GM23338 (cell line): ENCODE results near the gene POLR1E. TPM values are rescaled to one million over a fixed set of nuclear protein-coding genes. Genes with fewer than 3 reads are reported as not detected.

Source experiments
- ATAC-seq: fragments of 200-7000 bp; cut with Tn5 transposase; 3 replicates; pipeline ENCODE4 v1.9.1; 2020
- DNase-seq: peaks from one replicate; pipeline ENCODE4 v3.0.0-alpha.2; 2015; ENCODE audit warnings: low spot score
- H2AFZ ChIP-seq: fragments of 200-600 bp; sonication (generic); 2 replicates; pipeline ENCODE4 v1.8.0; 2016; ENCODE audit warnings: antibody characterized with exemption, mild to moderate bottlenecking, moderate library complexity
- H3F3A ChIP-seq: fragments of 200-600 bp; sonication (generic); replicated peaks from 2 replicates; pipeline ENCODE4 v1.8.0; 2017; ENCODE audit warnings: antibody characterized with exemption, mixed run types, low read depth
- H3K27ac ChIP-seq: fragments of 200-600 bp; sonication (generic); 2 replicates; pipeline ENCODE4 v1.6.1; 2016; ENCODE audit warnings: low read depth
- H3K27me3 ChIP-seq: fragments of 200-600 bp; sonication (generic); 2 replicates; pipeline ENCODE4 v1.8.0; 2016; ENCODE audit warnings: mild to moderate bottlenecking, mixed run types, moderate library complexity; ENCODE audit not compliant: insufficient read depth
- H3K36me3 ChIP-seq: fragments of 200-600 bp; sonication (generic); 2 replicates; pipeline ENCODE4 v1.8.0; 2016; ENCODE audit warnings: mild to moderate bottlenecking; ENCODE audit not compliant: insufficient read depth
- H3K4me1 ChIP-seq: fragments of 200-600 bp; sonication (generic); 2 replicates; pipeline ENCODE4 v1.8.0; 2016; ENCODE audit warnings: mild to moderate bottlenecking, moderate library complexity; ENCODE audit not compliant: insufficient read depth
- H3K4me2 ChIP-seq: fragments of 200-600 bp; sonication (generic); 2 replicates; pipeline ENCODE4 v1.7.1; 2017; ENCODE audit warnings: mixed run types
- H3K4me3 ChIP-seq: fragments of 200-600 bp; sonication (generic); 2 replicates; pipeline ENCODE4 v1.6.1; 2016; ENCODE audit warnings: mixed run types
- H3K79me2 ChIP-seq: fragments of 200-600 bp; sonication (generic); replicated peaks from 2 replicates; pipeline ENCODE4 v1.8.0; 2017; ENCODE audit warnings: mild to moderate bottlenecking; ENCODE audit not compliant: insufficient read depth
- H3K9me2 ChIP-seq: fragments of 200-600 bp; sonication (generic); 2 replicates; pipeline ENCODE4 v1.8.0; 2017; ENCODE audit not compliant: insufficient read depth
- H4K20me1 ChIP-seq: fragments of 200-600 bp; sonication (generic); replicated peaks from 2 replicates; pipeline ENCODE4 v1.8.0; 2017; ENCODE audit warnings: mild to moderate bottlenecking; ENCODE audit not compliant: insufficient read depth
- H3K27ac Mint-ChIP-seq: 2 replicates; pipeline ENCODE4 v1.8.0; 2020; ENCODE audit warnings: inconsistent platforms, mild to moderate bottlenecking, moderate library complexity, mixed read lengths
- H3K27me3 Mint-ChIP-seq: 3 replicates; pipeline ENCODE4 v1.8.0; 2022; ENCODE audit warnings: low read depth, mild to moderate bottlenecking, moderate library complexity, mixed read lengths, inconsistent platforms; ENCODE audit not compliant: insufficient read depth, poor library complexity
- H3K36me3 Mint-ChIP-seq: 3 replicates; pipeline ENCODE4 v1.8.0; 2021; ENCODE audit warnings: low read depth, mild to moderate bottlenecking, inconsistent platforms, moderate library complexity, mixed read lengths
- H3K4me1 Mint-ChIP-seq: 3 replicates; pipeline ENCODE4 v1.8.0; 2020; ENCODE audit warnings: mild to moderate bottlenecking, inconsistent platforms, mixed read lengths
- H3K4me3 Mint-ChIP-seq: 3 replicates; pipeline ENCODE4 v1.8.0; 2021; ENCODE audit warnings: moderate library complexity, mild to moderate bottlenecking, inconsistent platforms, mixed read lengths
- H3K9me3 Mint-ChIP-seq: 3 replicates; pipeline ENCODE4 v1.8.0; 2020; ENCODE audit warnings: moderate library complexity, mild to moderate bottlenecking, inconsistent platforms, mixed read lengths
- CREB1 ChIP-seq: fragments of 250-450 bp; sonication (Bioruptor Pico); IDR thresholded peaks from 2 replicates; pipeline ENCODE4 v1.5.0; 2020; ENCODE audit warnings: low read depth, mild to moderate bottlenecking, moderate library complexity
- EZH2 ChIP-seq: fragments of 200-600 bp; sonication (generic); IDR thresholded peaks from one replicate; pipeline ENCODE4 v1.8.0; 2017; ENCODE audit warnings: antibody characterized with exemption, mild to moderate bottlenecking, low read depth; ENCODE audit not compliant: unreplicated experiment
- EZH2phosphoT487 ChIP-seq: fragments of 200-600 bp; sonication (generic); IDR thresholded peaks from one replicate; pipeline ENCODE4 v1.8.1; 2018; ENCODE audit warnings: antibody characterized with exemption; ENCODE audit not compliant: unreplicated experiment
- JUNB ChIP-seq: IDR thresholded peaks from one replicate; pipeline ENCODE4 v1.6.1; 2016; ENCODE audit warnings: antibody characterized with exemption; ENCODE audit not compliant: unreplicated experiment
- NANOG ChIP-seq: IDR thresholded peaks from 2 replicates; pipeline ENCODE4 v1.6.1; 2016; ENCODE audit warnings: antibody characterized with exemption, borderline replicate concordance
- POLR2AphosphoS5 ChIP-seq: IDR thresholded peaks from 2 replicates; pipeline ENCODE4 v1.6.1; 2016; ENCODE audit warnings: antibody characterized with exemption, low read depth
- STAT1 ChIP-seq: IDR thresholded peaks from one replicate; pipeline ENCODE4 v1.6.1; 2016; ENCODE audit warnings: antibody characterized with exemption; ENCODE audit not compliant: unreplicated experiment
- ZNF114 ChIP-seq: fragments of 250-450 bp; sonication (Bioruptor Pico); IDR thresholded peaks from 2 replicates; pipeline ENCODE4 v1.5.0; 2020; ENCODE audit warnings: mild to moderate bottlenecking, moderate library complexity
- ZNF331 ChIP-seq: fragments of 250-450 bp; sonication (Bioruptor Pico); IDR thresholded peaks from 2 replicates; pipeline ENCODE4 v1.5.0; 2020; ENCODE audit warnings: low read depth, mild to moderate bottlenecking, moderate library complexity
- polyA plus RNA-seq: library from polyadenylated mRNA; unstranded; fragments of >200 nt; fragmentation: Nextera tagmentation; extraction: Ambion mirVana; gene quantifications from 2 replicates; pipeline ENCODE4 v1.2.1, GENCODE V29; 2016
- total RNA-seq: library from RNA; depleted of rRNA; stranded (reverse); fragments of >200 nt; shearing (Covaris generic); gene quantifications from 2 replicates; pipeline ENCODE4 v1.2.3, GENCODE V29; 2014
- TF ChIP-seq, protein P1 (sequence below), 2 experiments: fragments of 200-600 bp in 1 of 2; sonication (generic) in 1 of 2; conservative IDR thresholded peaks; 2 replicates each; pipeline versions ENCODE4 v1.5.1 to v1.6.1; 2016 to 2017; ENCODE audit warnings: antibody characterized with exemption in 2 of 2, low read depth in 2 of 2, mild to moderate bottlenecking in 2 of 2, moderate library complexity in 1 of 2
- TF ChIP-seq, protein P2 (sequence below): IDR thresholded peaks from one replicate; pipeline ENCODE4 v1.6.1; 2018; ENCODE audit warnings: antibody characterized with exemption; ENCODE audit not compliant: unreplicated experiment
- TF ChIP-seq, protein P3 (sequence below): IDR thresholded peaks from 2 replicates; pipeline ENCODE4 v1.6.1; 2016; ENCODE audit warnings: antibody characterized with exemption
- TF ChIP-seq, protein P4 (sequence below): fragments of 250-450 bp; sonication (Bioruptor Pico); IDR thresholded peaks from 2 replicates; pipeline ENCODE4 v1.5.0; 2020; ENCODE audit warnings: mild to moderate bottlenecking, moderate library complexity

The POLR1E gene
- total and polyA plus RNA-seq, 2 experiments from 2014 or later, result 19.2 to 45.5 TPM

DNA sequence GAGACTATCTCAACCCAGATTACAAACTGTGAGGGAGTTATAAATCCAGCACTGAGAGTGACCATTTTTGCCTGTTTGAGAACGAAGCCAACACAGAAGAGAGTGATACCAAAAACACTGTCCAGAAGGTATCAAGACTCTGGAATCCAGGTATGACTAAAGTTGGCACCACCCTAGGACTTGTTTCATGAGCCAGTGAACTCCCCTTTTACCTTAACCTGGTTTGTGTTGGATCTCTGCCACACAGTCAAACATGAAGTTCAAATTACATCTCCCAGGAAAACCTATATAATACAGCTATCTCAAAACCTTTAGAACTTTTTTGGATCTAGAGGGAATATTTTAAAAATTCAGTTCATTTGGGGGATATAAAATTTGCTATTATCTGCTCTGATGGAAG, 31.9 kb upstream of the POLR1E start:
- peaks cover 26% of the 10 kb centered on the region; the same call in 2 of the 3 replicates for H3K4me1 Mint-ChIP-seq
- ATAC-seq, result no peak
- H3K4me1 ChIP-seq, result peaks cover 9% of the 10 kb centered on the region; the same call in 1 of the 2 replicates
- no peaks in the 10 kb centered on the region for H3K27me3 ChIP-seq
- no peak for TF ChIP-seq JUNB
- no peak for TF ChIP-seq POLR2AphosphoS5
- TF ChIP-seq, protein P1, sequence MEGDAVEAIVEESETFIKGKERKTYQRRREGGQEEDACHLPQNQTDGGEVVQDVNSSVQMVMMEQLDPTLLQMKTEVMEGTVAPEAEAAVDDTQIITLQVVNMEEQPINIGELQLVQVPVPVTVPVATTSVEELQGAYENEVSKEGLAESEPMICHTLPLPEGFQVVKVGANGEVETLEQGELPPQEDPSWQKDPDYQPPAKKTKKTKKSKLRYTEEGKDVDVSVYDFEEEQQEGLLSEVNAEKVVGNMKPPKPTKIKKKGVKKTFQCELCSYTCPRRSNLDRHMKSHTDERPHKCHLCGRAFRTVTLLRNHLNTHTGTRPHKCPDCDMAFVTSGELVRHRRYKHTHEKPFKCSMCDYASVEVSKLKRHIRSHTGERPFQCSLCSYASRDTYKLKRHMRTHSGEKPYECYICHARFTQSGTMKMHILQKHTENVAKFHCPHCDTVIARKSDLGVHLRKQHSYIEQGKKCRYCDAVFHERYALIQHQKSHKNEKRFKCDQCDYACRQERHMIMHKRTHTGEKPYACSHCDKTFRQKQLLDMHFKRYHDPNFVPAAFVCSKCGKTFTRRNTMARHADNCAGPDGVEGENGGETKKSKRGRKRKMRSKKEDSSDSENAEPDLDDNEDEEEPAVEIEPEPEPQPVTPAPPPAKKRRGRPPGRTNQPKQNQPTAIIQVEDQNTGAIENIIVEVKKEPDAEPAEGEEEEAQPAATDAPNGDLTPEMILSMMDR (conservative IDR thresholded peaks at IDR 0.05; ENCODE audit: low read depth in 2 of 2), result no peak
- no peak for TF ChIP-seq EZH2phosphoT487
- no peak for TF ChIP-seq NANOG
- TF ChIP-seq, protein P2, sequence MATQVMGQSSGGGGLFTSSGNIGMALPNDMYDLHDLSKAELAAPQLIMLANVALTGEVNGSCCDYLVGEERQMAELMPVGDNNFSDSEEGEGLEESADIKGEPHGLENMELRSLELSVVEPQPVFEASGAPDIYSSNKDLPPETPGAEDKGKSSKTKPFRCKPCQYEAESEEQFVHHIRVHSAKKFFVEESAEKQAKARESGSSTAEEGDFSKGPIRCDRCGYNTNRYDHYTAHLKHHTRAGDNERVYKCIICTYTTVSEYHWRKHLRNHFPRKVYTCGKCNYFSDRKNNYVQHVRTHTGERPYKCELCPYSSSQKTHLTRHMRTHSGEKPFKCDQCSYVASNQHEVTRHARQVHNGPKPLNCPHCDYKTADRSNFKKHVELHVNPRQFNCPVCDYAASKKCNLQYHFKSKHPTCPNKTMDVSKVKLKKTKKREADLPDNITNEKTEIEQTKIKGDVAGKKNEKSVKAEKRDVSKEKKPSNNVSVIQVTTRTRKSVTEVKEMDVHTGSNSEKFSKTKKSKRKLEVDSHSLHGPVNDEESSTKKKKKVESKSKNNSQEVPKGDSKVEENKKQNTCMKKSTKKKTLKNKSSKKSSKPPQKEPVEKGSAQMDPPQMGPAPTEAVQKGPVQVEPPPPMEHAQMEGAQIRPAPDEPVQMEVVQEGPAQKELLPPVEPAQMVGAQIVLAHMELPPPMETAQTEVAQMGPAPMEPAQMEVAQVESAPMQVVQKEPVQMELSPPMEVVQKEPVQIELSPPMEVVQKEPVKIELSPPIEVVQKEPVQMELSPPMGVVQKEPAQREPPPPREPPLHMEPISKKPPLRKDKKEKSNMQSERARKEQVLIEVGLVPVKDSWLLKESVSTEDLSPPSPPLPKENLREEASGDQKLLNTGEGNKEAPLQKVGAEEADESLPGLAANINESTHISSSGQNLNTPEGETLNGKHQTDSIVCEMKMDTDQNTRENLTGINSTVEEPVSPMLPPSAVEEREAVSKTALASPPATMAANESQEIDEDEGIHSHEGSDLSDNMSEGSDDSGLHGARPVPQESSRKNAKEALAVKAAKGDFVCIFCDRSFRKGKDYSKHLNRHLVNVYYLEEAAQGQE, result no peak
- no peak for TF ChIP-seq STAT1
- no peak for TF ChIP-seq EZH2
- TF ChIP-seq, protein P3, sequence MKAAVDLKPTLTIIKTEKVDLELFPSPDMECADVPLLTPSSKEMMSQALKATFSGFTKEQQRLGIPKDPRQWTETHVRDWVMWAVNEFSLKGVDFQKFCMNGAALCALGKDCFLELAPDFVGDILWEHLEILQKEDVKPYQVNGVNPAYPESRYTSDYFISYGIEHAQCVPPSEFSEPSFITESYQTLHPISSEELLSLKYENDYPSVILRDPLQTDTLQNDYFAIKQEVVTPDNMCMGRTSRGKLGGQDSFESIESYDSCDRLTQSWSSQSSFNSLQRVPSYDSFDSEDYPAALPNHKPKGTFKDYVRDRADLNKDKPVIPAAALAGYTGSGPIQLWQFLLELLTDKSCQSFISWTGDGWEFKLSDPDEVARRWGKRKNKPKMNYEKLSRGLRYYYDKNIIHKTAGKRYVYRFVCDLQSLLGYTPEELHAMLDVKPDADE, result no peak
- TF ChIP-seq CREB1, result no peak
- TF ChIP-seq, protein P4, sequence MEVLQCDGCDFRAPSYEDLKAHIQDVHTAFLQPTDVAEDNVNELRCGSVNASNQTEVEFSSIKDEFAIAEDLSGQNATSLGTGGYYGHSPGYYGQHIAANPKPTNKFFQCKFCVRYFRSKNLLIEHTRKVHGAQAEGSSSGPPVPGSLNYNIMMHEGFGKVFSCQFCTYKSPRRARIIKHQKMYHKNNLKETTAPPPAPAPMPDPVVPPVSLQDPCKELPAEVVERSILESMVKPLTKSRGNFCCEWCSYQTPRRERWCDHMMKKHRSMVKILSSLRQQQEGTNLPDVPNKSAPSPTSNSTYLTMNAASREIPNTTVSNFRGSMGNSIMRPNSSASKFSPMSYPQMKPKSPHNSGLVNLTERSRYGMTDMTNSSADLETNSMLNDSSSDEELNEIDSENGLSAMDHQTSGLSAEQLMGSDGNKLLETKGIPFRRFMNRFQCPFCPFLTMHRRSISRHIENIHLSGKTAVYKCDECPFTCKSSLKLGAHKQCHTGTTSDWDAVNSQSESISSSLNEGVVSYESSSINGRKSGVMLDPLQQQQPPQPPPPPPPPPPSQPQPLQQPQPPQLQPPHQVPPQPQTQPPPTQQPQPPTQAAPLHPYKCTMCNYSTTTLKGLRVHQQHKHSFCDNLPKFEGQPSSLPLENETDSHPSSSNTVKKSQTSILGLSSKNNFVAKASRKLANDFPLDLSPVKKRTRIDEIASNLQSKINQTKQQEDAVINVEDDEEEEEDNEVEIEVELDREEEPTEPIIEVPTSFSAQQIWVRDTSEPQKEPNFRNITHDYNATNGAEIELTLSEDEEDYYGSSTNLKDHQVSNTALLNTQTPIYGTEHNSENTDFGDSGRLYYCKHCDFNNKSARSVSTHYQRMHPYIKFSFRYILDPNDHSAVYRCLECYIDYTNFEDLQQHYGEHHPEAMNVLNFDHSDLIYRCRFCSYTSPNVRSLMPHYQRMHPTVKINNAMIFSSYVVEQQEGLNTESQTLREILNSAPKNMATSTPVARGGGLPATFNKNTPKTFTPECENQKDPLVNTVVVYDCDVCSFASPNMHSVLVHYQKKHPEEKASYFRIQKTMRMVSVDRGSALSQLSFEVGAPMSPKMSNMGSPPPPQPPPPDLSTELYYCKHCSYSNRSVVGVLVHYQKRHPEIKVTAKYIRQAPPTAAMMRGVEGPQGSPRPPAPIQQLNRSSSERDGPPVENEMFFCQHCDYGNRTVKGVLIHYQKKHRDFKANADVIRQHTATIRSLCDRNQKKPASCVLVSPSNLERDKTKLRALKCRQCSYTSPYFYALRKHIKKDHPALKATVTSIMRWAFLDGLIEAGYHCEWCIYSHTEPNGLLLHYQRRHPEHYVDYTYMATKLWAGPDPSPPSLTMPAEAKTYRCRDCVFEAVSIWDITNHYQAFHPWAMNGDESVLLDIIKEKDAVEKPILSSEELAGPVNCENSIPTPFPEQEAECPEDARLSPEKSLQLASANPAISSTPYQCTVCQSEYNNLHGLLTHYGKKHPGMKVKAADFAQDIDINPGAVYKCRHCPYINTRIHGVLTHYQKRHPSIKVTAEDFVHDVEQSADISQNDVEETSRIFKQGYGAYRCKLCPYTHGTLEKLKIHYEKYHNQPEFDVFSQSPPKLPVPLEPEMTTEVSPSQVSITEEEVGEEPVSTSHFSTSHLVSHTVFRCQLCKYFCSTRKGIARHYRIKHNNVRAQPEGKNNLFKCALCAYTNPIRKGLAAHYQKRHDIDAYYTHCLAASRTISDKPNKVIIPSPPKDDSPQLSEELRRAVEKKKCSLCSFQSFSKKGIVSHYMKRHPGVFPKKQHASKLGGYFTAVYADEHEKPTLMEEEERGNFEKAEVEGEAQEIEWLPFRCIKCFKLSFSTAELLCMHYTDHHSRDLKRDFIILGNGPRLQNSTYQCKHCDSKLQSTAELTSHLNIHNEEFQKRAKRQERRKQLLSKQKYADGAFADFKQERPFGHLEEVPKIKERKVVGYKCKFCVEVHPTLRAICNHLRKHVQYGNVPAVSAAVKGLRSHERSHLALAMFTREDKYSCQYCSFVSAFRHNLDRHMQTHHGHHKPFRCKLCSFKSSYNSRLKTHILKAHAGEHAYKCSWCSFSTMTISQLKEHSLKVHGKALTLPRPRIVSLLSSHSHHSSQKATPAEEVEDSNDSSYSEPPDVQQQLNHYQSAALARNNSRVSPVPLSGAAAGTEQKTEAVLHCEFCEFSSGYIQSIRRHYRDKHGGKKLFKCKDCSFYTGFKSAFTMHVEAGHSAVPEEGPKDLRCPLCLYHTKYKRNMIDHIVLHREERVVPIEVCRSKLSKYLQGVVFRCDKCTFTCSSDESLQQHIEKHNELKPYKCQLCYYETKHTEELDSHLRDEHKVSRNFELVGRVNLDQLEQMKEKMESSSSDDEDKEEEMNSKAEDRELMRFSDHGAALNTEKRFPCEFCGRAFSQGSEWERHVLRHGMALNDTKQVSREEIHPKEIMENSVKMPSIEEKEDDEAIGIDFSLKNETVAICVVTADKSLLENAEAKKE (CRISPR knock-in tag), result no peak
- no peak for TF ChIP-seq ZNF331 (CRISPR knock-in tag)
- TF ChIP-seq ZNF114 (CRISPR knock-in tag), result no peak
- peaks cover 3% of the 10 kb centered on the region; the same call in 1 of the 2 replicates for H3F3A ChIP-seq
- peaks cover 70% of the 10 kb centered on the region for H4K20me1 ChIP-seq
- no peak for DNase-seq
- H3K27ac ChIP-seq, result no peak overlapping the region
- no peak overlapping the region for H3K4me2 ChIP-seq
- H3K27me3 Mint-ChIP-seq, result no peaks in the 10 kb centered on the region
- H3K9me2 ChIP-seq, result no peaks in the 10 kb centered on the region
- H3K36me3 ChIP-seq, result no peaks in the 10 kb centered on the region
- no peak overlapping the region for H2AFZ ChIP-seq
- H3K4me3 Mint-ChIP-seq, result no peak overlapping the region
- no peak overlapping the region for H3K27ac Mint-ChIP-seq
- peaks cover 18% of the 10 kb centered on the region; the same call in 2 of the 3 replicates for H3K36me3 Mint-ChIP-seq
- peaks cover 100% of the 10 kb centered on the region for H3K79me2 ChIP-seq
- no peak overlapping the region for H3K4me3 ChIP-seq
- no peaks in the 10 kb centered on the region for H3K9me3 Mint-ChIP-seq
